ENCODE data around the gene HTN1.

DNA sequence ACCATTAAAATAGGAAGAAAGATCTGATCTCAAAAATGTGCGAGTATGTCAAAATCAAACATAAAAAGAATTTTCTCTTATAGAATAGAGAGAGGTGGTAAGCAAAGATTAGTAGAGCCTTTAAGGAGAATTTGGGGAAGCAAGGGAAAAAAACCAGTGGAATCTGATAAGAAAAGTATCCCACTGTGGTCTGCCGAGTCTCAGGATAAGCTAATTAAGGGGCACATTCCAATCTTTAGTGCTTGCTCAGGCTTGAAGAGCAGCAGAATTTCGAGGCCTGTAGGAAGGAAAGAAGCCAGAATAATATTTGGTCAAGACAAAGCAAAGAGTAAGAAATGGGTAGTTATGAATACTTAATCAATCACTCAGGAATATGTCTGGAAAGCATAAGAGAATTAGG is 41.5 kb upstream of the HTN1 start:
- no peak for TF ChIP-seq POLR2A (IDR thresholded peaks at IDR 0.05; ENCODE audit: low read length)
- no peak for TF ChIP-seq GATA1 (IDR thresholded peaks at IDR 0.05; ENCODE audit: low read depth, low read length)

Measured in erythroblast (primary cell).